ENCODE data around the gene ESPN.
A peak's percentile ranks its signal among the peaks of the same experiment; 100 is the strongest.

ESPN gene

GRCh38 chr1:6507037-6507428, 82.5 kb downstream of the ESPN start:
- DNase-seq = peak in 3 of 58 donors; percentile 21 to 31 (median 23)

DNA sequence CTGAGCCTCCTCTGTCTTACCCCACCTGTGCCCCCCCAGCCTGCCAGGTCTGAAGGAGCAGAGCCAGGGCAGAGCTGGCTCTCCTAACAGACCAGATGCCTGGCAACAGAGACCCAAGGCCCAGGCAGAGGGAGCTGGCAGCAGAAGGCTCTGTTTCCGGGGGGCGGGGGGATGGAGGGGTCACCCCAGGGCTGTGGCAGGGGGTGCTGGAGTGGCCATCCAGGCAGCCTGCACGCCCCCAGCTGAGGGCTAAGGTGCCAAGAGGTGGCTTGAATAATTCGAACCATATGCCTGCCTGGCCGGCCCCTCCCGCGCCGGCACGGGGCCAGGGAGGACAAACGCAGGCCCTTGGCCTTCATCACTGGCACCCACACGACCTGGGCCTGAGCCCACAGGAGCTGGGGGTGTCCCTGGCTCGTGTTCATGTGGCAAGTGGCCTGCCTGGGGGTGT, 82.9 kb downstream of the ESPN start:
- peak in 25 of 58 donors; percentile 18 to 65 (median 32) for DNase-seq

DNA sequence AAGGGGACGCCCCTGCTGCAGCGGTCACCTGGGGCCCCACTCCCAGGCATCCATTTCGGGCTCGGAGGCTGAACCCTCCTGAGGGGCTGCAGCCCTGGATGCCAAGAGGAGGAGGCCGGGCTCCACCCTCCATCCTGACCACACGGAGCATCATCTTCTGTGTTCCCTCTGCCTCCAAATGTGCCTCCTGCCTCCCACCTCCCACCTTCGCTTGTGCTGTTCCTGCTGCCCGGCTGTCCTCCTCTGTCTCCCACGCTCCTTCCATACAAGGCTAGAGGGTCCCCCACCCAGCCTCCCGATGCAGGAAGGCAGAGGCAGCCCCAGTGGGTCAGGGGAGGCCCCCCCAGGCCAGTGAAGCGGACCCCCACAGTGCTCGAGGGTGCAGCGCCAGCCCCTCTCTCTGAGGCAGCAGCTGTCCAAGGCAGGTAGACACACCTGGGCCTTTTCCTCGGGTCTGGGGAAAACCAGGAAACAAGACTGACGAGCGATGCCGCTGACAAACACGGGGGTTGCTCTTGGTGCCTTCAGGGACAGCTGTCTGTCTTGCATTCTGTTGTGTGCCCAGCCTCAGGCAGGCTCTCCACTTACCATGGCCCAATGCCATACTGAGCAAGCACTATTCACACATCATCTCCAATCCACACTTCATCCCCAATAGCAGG, 83.7 kb downstream of the ESPN start:
- peak in 7 of 58 donors; percentile 19 to 66 (median 47) for DNase-seq

GRCh38 chr1:6508816-6509189, 84.2 kb downstream of the ESPN start:
- DNase-seq = no peak

- DNase-seq = peak in 1 of 58 donors; percentile 25
Observed at GRCh38 chr1:6509220-6509918, 84.8 kb downstream of the ESPN start.

- DNase-seq = peak in 9 of 58 donors; percentile 9 to 48 (median 27)
Observed at GRCh38 chr1:6509919-6510291, 85.3 kb downstream of the ESPN start.

GRCh38 chr1:6510493-6510892, 85.9 kb downstream of the ESPN start:
- DNase-seq = no peak
